Parathyroid adenoma (tissue), 2 donors: Measurements from ENCODE around the gene CIAO3.

Experiments
- H2AFZ ChIP-seq: fragments of 300-600 bp; sonication (generic); one replicate; pipeline ENCODE4 v1.7.0; 2017; ENCODE audit warnings: antibody characterized with exemption, mild to moderate bottlenecking
- H3K27ac ChIP-seq: fragments of 300-600 bp; sonication (generic); one replicate; pipeline ENCODE4 v1.7.0; 2017
- H3K27me3 ChIP-seq: fragments of 300-600 bp; sonication (generic); one replicate; pipeline ENCODE4 v1.7.0; 2017; ENCODE audit warnings: low read length; ENCODE audit not compliant: control insufficient read depth, insufficient read depth
- H3K36me3 ChIP-seq: fragments of 300-600 bp; sonication (generic); one replicate; pipeline ENCODE4 v1.7.0; 2017; ENCODE audit warnings: low read length; ENCODE audit not compliant: control insufficient read depth, insufficient read depth
- H3K4me1 ChIP-seq: fragments of 300-600 bp; sonication (generic); one replicate; pipeline ENCODE4 v1.7.0; 2017; ENCODE audit warnings: control low read depth
- H3K4me2 ChIP-seq: fragments of 300-600 bp; sonication (generic); one replicate; pipeline ENCODE4 v1.7.0; 2017; ENCODE audit warnings: low read length
- H3K4me3 ChIP-seq: fragments of 300-600 bp; sonication (generic); one replicate; pipeline ENCODE4 v1.7.0; 2017; ENCODE audit warnings: low read depth, low read length
- H3K79me2 ChIP-seq: fragments of 300-600 bp; sonication (generic); one replicate; pipeline ENCODE4 v1.7.0; 2017; ENCODE audit warnings: control low read depth
- H3K9ac ChIP-seq: fragments of 300-600 bp; sonication (generic); one replicate; pipeline ENCODE4 v1.7.0; 2017; ENCODE audit warnings: mild to moderate bottlenecking
- H3K9me3 ChIP-seq: fragments of 300-600 bp; sonication (generic); one replicate; pipeline ENCODE4 v1.7.0; 2017; ENCODE audit warnings: low read length; ENCODE audit not compliant: control insufficient read depth
- TF ChIP-seq, protein P1 (sequence below): fragments of 300-600 bp; sonication (generic); IDR thresholded peaks from one replicate; pipeline ENCODE4 v1.7.0; 2017; ENCODE audit warnings: antibody characterized with exemption, mild to moderate bottlenecking
- donor health status: primary hyperparathyroidism.

The CIAO3 gene

GRCh38 chr16:706189-707061 lies 34.4 kb downstream of the CIAO3 start:
- Histone ChIP-seq H3K79me2 (peaks cover 28% of the 10 kb centered on the region), H3K36me3 (no peaks in the 10 kb centered on the region), H3K9ac (no peak overlapping the region), H3K9me3 (no peaks in the 10 kb centered on the region), H3K4me2 (no peak overlapping the region), H3K4me3 (no peak overlapping the region), H3K27ac (no peak overlapping the region), H2AFZ (peak overlapping the region; percentile 60), H3K4me1 (peaks cover 5% of the 10 kb centered on the region), H3K27me3 (peaks cover 13% of the 10 kb centered on the region)
- TF ChIP-seq, protein P1, sequence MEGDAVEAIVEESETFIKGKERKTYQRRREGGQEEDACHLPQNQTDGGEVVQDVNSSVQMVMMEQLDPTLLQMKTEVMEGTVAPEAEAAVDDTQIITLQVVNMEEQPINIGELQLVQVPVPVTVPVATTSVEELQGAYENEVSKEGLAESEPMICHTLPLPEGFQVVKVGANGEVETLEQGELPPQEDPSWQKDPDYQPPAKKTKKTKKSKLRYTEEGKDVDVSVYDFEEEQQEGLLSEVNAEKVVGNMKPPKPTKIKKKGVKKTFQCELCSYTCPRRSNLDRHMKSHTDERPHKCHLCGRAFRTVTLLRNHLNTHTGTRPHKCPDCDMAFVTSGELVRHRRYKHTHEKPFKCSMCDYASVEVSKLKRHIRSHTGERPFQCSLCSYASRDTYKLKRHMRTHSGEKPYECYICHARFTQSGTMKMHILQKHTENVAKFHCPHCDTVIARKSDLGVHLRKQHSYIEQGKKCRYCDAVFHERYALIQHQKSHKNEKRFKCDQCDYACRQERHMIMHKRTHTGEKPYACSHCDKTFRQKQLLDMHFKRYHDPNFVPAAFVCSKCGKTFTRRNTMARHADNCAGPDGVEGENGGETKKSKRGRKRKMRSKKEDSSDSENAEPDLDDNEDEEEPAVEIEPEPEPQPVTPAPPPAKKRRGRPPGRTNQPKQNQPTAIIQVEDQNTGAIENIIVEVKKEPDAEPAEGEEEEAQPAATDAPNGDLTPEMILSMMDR: no peak

- peak within 1 kb of the TSS; percentile 60 for H2AFZ ChIP-seq
- no peak within 1 kb of the TSS for H3K4me3 ChIP-seq
- no peak within 1 kb of the TSS for H3K9ac ChIP-seq
- H3K4me2 ChIP-seq: no peak within 1 kb of the TSS
- TF ChIP-seq, protein P1: no peak
- H3K36me3 ChIP-seq: no peaks in the 10 kb centered on the region
- H3K27ac ChIP-seq: peak within 1 kb of the TSS; percentile 47
- no peaks in the 10 kb centered on the region for H3K9me3 ChIP-seq
- H3K4me1 ChIP-seq: peaks cover 5% of the 10 kb centered on the region
- peaks cover 28% of the 10 kb centered on the region for H3K79me2 ChIP-seq
- peaks cover 13% of the 10 kb centered on the region for H3K27me3 ChIP-seq
Observed at GRCh38 chr16:705431-706188, 35.2 kb downstream of the CIAO3 start, which contains the start of gene FBXL16. Gene FBXL16, minus strand, starts transcription at chr16:705801. Its CDS starts 8,396 bp downstream, at chr16:697405.

- TF ChIP-seq, protein P1: no peak
- Histone ChIP-seq H3K9ac (no peak overlapping the region), H3K79me2 (peaks cover 28% of the 10 kb centered on the region), H2AFZ (peak overlapping the region; percentile 17), H3K4me2 (no peak overlapping the region), H3K9me3 (no peaks in the 10 kb centered on the region), H3K27ac (peak overlapping the region; percentile 47), H3K4me3 (no peak overlapping the region), H3K36me3 (no peaks in the 10 kb centered on the region), H3K27me3 (peaks cover 13% of the 10 kb centered on the region), H3K4me1 (peaks cover 1% of the 10 kb centered on the region)
Observed at GRCh38 chr16:704552-705380, 36.0 kb downstream of the CIAO3 start.

GRCh38 chr16:704047-704446 lies 36.8 kb downstream of the CIAO3 start:
- no peak overlapping the region for H3K4me3 ChIP-seq
- peak overlapping the region; percentile 47 for H3K27ac ChIP-seq
- TF ChIP-seq, protein P1: no peak
- H3K79me2 ChIP-seq: peaks cover 28% of the 10 kb centered on the region
- no peaks in the 10 kb centered on the region for H3K9me3 ChIP-seq
- no peak overlapping the region for H3K9ac ChIP-seq
- H3K4me2 ChIP-seq: no peak overlapping the region
- H3K4me1 ChIP-seq: no peaks in the 10 kb centered on the region
- peaks cover 13% of the 10 kb centered on the region for H3K27me3 ChIP-seq
- H2AFZ ChIP-seq: no peak overlapping the region
- H3K36me3 ChIP-seq: no peaks in the 10 kb centered on the region
